ENCODE data around the gene WDR33.

- TF ChIP-seq, protein P1, sequence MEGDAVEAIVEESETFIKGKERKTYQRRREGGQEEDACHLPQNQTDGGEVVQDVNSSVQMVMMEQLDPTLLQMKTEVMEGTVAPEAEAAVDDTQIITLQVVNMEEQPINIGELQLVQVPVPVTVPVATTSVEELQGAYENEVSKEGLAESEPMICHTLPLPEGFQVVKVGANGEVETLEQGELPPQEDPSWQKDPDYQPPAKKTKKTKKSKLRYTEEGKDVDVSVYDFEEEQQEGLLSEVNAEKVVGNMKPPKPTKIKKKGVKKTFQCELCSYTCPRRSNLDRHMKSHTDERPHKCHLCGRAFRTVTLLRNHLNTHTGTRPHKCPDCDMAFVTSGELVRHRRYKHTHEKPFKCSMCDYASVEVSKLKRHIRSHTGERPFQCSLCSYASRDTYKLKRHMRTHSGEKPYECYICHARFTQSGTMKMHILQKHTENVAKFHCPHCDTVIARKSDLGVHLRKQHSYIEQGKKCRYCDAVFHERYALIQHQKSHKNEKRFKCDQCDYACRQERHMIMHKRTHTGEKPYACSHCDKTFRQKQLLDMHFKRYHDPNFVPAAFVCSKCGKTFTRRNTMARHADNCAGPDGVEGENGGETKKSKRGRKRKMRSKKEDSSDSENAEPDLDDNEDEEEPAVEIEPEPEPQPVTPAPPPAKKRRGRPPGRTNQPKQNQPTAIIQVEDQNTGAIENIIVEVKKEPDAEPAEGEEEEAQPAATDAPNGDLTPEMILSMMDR (IDR thresholded peaks at IDR 0.05), result no peak
- TF ChIP-seq POLR2A (IDR thresholded peaks at IDR 0.05), result no peak
Observed at GRCh38 chr2:127726158-127726880, 84.7 kb downstream of the WDR33 start.

Measured in breast epithelium (tissue), 3 donors.